ENCODE measurements around the gene NEURL1B.

DNA sequence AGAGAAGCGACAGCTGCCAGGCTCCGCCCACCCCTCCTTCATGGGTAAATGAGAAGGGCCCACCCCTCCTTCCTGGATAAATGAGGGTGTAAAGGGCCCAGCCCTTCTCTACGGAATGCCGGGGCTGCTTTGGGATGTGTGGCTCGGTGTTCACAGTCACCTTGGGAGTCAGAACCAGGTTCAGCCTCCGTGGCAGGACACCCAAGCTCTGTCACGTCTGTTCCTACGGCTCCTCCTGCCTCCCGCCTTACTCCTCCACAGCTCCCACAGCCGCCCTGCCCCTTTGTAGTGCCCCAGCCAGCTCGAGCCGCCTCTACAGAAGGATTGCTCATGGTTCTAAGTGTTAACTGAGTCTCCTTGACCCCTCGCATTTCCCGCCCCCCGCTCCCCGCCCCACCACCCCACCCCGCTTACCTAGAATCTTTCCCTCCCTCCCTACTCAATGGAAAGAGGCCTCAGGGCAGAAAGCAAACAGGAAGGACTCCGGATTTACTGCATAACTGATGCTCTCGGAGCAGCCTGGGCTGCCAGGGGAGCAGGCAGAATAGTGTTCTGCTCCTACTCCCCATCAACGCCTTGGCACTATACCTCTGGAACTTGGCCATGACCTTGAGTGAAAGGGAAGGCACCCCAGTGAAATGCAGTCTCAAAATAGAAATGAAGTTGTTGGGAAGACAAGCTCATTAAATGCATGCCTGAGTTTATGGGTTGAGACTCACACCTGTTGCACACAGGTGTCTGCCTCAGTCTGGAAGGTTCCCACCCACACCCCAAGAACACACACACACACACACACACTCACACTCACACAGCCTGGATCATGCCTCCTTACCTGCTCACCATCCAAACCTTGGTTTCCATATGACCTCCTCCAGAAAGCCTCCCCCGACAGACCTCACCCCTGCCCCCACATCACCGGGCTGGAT, 59.6 kb downstream of the NEURL1B start:
- TF ChIP-seq YY1 (IDR thresholded peaks at IDR 0.05; ENCODE audit: insufficient read depth, insufficient read length) (no peak), ZNF274 (IDR thresholded peaks at IDR 0.05; ENCODE audit: low read depth, low read length) (no peak)
